PC-3 (cell line): ENCODE measurements around the gene CEP95. TPM values are rescaled to one million over a fixed set of nuclear protein-coding genes. Genes with fewer than 3 reads are reported as not detected.
A peak's percentile ranks its signal among the peaks of the same experiment; 100 is the strongest.

ENCODE experiments used
- ATAC-seq: fragments of 200-7000 bp; cut with Tn5 transposase; 2 replicates; pipeline ENCODE4 v1.9.1; 2020; ENCODE audit warnings: mild to moderate bottlenecking, moderate library complexity
- BruUV-seq: library from RNA; stranded (reverse); fragments of 400-500 nt; replicated peaks from 2 replicates; lab custom pipeline; 2021; lab: Mats Ljungman, UMichigan
- CTCF ChIA-PET: fragments of 300-600 bp; sonication (Branson Sonifier 250); formaldehyde crosslinking; loops from one replicate; lab custom pipeline; 2022; ENCODE audit warnings: antibody characterized with exemption; lab: Charles Lee
- POLR2A ChIA-PET: fragments of 300-600 bp; sonication (Branson Sonifier 250); formaldehyde crosslinking; loops from one replicate; lab custom pipeline; 2022; ENCODE audit warnings: antibody characterized with exemption; ENCODE audit not compliant: unreplicated experiment; lab: Charles Lee
- DNase-seq: peaks from one replicate; pipeline ENCODE4 v3.0.0-alpha.2; 2015
- H2AFZ ChIP-seq: fragments of 300-600 bp; sonication (generic); 2 replicates; pipeline ENCODE4 v1.6.0; 2016; ENCODE audit warnings: antibody characterized with exemption, low read length
- H3F3A ChIP-seq: fragments of 300-600 bp; sonication (generic); one replicate; pipeline ENCODE4 v1.6.0; 2017; ENCODE audit warnings: antibody characterized with exemption, low read length, control low read depth, mild to moderate bottlenecking; ENCODE audit not compliant: unreplicated experiment
- H3K27ac ChIP-seq: fragments of 300-600 bp; sonication (generic); 2 replicates; pipeline ENCODE4 v1.5.1; 2016; ENCODE audit warnings: mild to moderate bottlenecking, low read length
- H3K27me3 ChIP-seq: fragments of 300-600 bp; sonication (generic); 2 replicates; pipeline ENCODE4 v1.6.1; 2016; ENCODE audit warnings: low read length, mixed read lengths
- H3K36me3 ChIP-seq: fragments of 300-600 bp; sonication (generic); 2 replicates; pipeline ENCODE4 v1.6.1; 2016; ENCODE audit warnings: low read depth, mixed run types, low read length, mixed read lengths
- H3K4me1 ChIP-seq: fragments of 300-600 bp; sonication (generic); 2 replicates; pipeline ENCODE4 v1.5.1; 2016; ENCODE audit warnings: low read length; ENCODE audit not compliant: insufficient read depth
- H3K4me2 ChIP-seq: fragments of 300-600 bp; sonication (generic); 2 replicates; pipeline ENCODE4 v1.6.0; 2016; ENCODE audit warnings: low read length
- H3K4me3 ChIP-seq: fragments of 300-600 bp; sonication (generic); 2 replicates; pipeline ENCODE4 v1.5.1; 2016; ENCODE audit warnings: mild to moderate bottlenecking, low read length, mixed read lengths
- H3K79me2 ChIP-seq: fragments of 300-600 bp; sonication (generic); 2 replicates; pipeline ENCODE4 v1.6.1; 2017; ENCODE audit warnings: low read length, mixed read lengths
- H3K9ac ChIP-seq: fragments of 300-600 bp; sonication (generic); 2 replicates; pipeline ENCODE4 v1.6.0; 2016; ENCODE audit warnings: mild to moderate bottlenecking, low read length
- H3K9me2 ChIP-seq: fragments of 300-600 bp; sonication (generic); replicated peaks from 2 replicates; pipeline ENCODE4 v1.6.1; 2016; ENCODE audit warnings: mixed run types, low read length, mixed read lengths
- H3K9me3 ChIP-seq: fragments of 300-600 bp; sonication (generic); 2 replicates; pipeline ENCODE4 v1.6.1; 2016; ENCODE audit warnings: low read length, mixed read lengths
- H4K20me1 ChIP-seq: fragments of 300-600 bp; sonication (generic); 2 replicates; pipeline ENCODE4 v1.6.1; 2016; ENCODE audit warnings: low read length, mixed read lengths
- EZH2 ChIP-seq: fragments of 300-600 bp; sonication (generic); IDR thresholded peaks from one replicate; pipeline ENCODE4 v1.6.1; 2017; ENCODE audit warnings: antibody characterized with exemption, mild to moderate bottlenecking, low read length; ENCODE audit not compliant: unreplicated experiment
- EZH2phosphoT487 ChIP-seq: fragments of 300-600 bp; sonication (generic); IDR thresholded peaks from 2 replicates; pipeline ENCODE4 v1.6.1; 2018; ENCODE audit warnings: mild to moderate bottlenecking, antibody characterized with exemption, low read length, borderline replicate concordance
- intact Hi-C: fragments of 100-400 bp; cut with micrococcal nuclease; formaldehyde crosslinking; loops from 2 replicates; pipeline ENCODE4 v1.9.0; 2023
- total RNA-seq: library from RNA; depleted of rRNA; stranded (reverse); fragments of >200 nt; gene quantifications from 2 replicates; pipeline ENCODE4 v1.2.3, GENCODE V29; 2014
- TF ChIP-seq, protein P1 (sequence below): fragments of 300-600 bp; sonication (generic); conservative IDR thresholded peaks from 2 replicates; pipeline ENCODE4 v1.5.1; 2017; ENCODE audit warnings: antibody characterized with exemption, low read depth, mild to moderate bottlenecking, low read length

Gene CEP95
- total RNA-seq, 1 experiment from 2014 or later: 32.4 TPM

GRCh38 chr17:64579917-64580316, 73.1 kb downstream of the CEP95 start:
- Histone ChIP-seq H3K4me2 (no peak overlapping the region), H3K27ac (no peak overlapping the region), H3K9me2 (no peaks in the 10 kb centered on the region), H3K79me2 (peaks cover 4% of the 10 kb centered on the region; the same call in 1 of the 2 replicates), H3K9ac (no peak overlapping the region), H3K4me3 (no peak overlapping the region), H3K27me3 (no peaks in the 10 kb centered on the region), H3K36me3 (peaks cover 63% of the 10 kb centered on the region), H3K4me1 (peaks cover 14% of the 10 kb centered on the region), H4K20me1 (peaks cover 13% of the 10 kb centered on the region; the same call in 1 of the 2 replicates), H2AFZ (no peak overlapping the region), H3F3A (peaks cover 21% of the 10 kb centered on the region), H3K9me3 (no peaks in the 10 kb centered on the region)
- TF ChIP-seq, protein P1, sequence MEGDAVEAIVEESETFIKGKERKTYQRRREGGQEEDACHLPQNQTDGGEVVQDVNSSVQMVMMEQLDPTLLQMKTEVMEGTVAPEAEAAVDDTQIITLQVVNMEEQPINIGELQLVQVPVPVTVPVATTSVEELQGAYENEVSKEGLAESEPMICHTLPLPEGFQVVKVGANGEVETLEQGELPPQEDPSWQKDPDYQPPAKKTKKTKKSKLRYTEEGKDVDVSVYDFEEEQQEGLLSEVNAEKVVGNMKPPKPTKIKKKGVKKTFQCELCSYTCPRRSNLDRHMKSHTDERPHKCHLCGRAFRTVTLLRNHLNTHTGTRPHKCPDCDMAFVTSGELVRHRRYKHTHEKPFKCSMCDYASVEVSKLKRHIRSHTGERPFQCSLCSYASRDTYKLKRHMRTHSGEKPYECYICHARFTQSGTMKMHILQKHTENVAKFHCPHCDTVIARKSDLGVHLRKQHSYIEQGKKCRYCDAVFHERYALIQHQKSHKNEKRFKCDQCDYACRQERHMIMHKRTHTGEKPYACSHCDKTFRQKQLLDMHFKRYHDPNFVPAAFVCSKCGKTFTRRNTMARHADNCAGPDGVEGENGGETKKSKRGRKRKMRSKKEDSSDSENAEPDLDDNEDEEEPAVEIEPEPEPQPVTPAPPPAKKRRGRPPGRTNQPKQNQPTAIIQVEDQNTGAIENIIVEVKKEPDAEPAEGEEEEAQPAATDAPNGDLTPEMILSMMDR: no peak
- TF ChIP-seq EZH2phosphoT487: no peak
- TF ChIP-seq EZH2: no peak
- no TSS peak for BruUV-seq
- DNase-seq: no peak
- no peak for ATAC-seq
- intact Hi-C loops: loop anchor here (5.0 kb wide), 1 partner anchor 67 kb away; no protein-coding TSS in a partner anchor
- ChIA-PET POLR2A (no interaction called here), CTCF (interaction anchor here (0.5 kb wide), 1 partner anchor 70 kb away, joined by 4 read pairs; no protein-coding TSS in a partner anchor)

DNA sequence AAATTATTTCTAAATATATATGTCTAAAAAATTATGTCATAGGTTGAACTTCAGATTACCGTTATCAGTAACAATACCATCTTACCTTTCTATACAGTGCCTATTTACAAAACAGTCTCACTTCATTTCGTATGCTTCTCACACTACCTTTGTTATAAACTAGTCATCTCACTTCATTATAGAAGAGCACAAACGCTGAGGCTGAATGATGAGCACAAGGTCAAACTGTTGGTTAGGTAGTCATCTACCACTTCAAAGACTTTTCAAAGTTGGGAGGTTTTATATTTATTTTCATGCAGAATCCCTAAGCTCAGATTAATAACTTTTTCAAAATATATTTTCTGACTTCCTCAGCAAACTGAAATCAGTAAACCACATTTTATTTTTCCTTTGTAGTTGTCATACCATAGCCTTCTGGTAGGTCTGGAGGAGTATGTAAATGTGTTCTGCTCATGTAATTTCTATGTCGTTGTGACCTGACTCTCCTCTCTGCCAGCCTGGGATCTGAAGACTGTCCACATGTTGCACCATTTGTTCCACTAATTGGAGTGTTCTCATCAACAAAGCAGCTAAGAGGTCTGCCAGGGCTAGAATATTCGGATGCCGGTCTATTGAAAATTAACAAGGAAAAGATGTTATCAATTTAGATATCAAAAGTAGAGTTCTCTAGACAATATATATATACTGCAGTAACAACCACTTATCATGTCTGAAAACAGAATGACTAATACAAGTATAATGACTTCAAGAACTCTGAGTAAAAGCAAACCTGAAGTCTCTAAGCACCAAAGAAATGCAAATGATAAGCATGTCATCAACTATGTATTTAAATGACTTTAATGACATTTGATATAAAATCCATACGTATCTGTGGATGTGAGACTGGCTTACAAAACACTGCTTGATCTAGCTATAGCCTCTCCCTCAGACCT, 73.9 kb downstream of the CEP95 start:
- Histone ChIP-seq H3K27ac (no peak overlapping the region), H3K9ac (no peak overlapping the region), H3K4me2 (no peak overlapping the region), H2AFZ (no peak overlapping the region), H4K20me1 (peaks cover 18% of the 10 kb centered on the region; the same call in 1 of the 2 replicates), H3F3A (peaks cover 21% of the 10 kb centered on the region), H3K4me1 (peaks cover 22% of the 10 kb centered on the region), H3K79me2 (peaks cover 4% of the 10 kb centered on the region; the same call in 1 of the 2 replicates), H3K9me3 (no peaks in the 10 kb centered on the region), H3K4me3 (no peak overlapping the region), H3K9me2 (no peaks in the 10 kb centered on the region), H3K36me3 (peaks cover 63% of the 10 kb centered on the region), H3K27me3 (no peaks in the 10 kb centered on the region)
- 0 out of 2 replicates have a peak, but pooled peaks have one; percentile 20 for ATAC-seq
- intact Hi-C loops: loop anchor here (5.0 kb wide), 1 partner anchor 67 kb away; no protein-coding TSS in a partner anchor
- ChIA-PET POLR2A (no interaction called here), CTCF (no interaction called here)
- TSS peak; percentile 13 for BruUV-seq
- no peak for TF ChIP-seq EZH2
- no peak for TF ChIP-seq EZH2phosphoT487
- TF ChIP-seq, protein P1: no peak
- no peak for DNase-seq
